Astrocyte (in vitro differentiated cells and primary cell): ENCODE measurements around the gene TMEM161B. TPM values are rescaled to one million over a fixed set of nuclear protein-coding genes. Genes with fewer than 3 reads are reported as not detected.
"Not testable (repeated sequence)": the region's sequence is repeated elsewhere in the genome, so short reads cannot be mapped to it uniquely, and the experiment has no call there.

ENCODE experiments used
- DNase-seq: peaks from one replicate; pipeline ENCODE4 v3.0.0-alpha.2; 2010; ENCODE audit warnings: low read depth
- FAIRE-seq: peaks from 2 replicates; lab custom pipeline; 2011; peaks lifted over from hg19 to GRCh38; lab: Jason Lieb, UNC
- H2AFZ ChIP-seq: 2 replicates; pipeline ENCODE4 v1.6.0; 2012; ENCODE audit warnings: low read depth, low read length, inconsistent platforms
- H3K27ac ChIP-seq: 2 replicates; pipeline ENCODE4 v1.5.1; 2011; ENCODE audit warnings: low read depth, low read length, inconsistent platforms
- H3K27me3 ChIP-seq: 2 replicates; pipeline ENCODE4 v1.6.0; 2011; ENCODE audit warnings: low read length, inconsistent platforms; ENCODE audit not compliant: insufficient read depth
- H3K36me3 ChIP-seq: 2 replicates; pipeline ENCODE4 v1.5.1; 2011; ENCODE audit warnings: low read length, inconsistent platforms; ENCODE audit not compliant: insufficient read depth
- H3K4me1 ChIP-seq: 2 replicates; pipeline ENCODE4 v1.5.1; 2011; ENCODE audit warnings: low read length, inconsistent platforms; ENCODE audit not compliant: insufficient read depth
- H3K4me2 ChIP-seq: 2 replicates; pipeline ENCODE4 v1.6.0; 2012; ENCODE audit warnings: low read length, inconsistent platforms
- H3K4me3 ChIP-seq: 2 replicates; pipeline ENCODE4 v1.5.1; 2011; ENCODE audit warnings: low read depth, mild to moderate bottlenecking, low read length, inconsistent platforms; ENCODE audit not compliant: insufficient read depth
- H3K79me2 ChIP-seq: 2 replicates; pipeline ENCODE4 v1.6.0; 2012; ENCODE audit warnings: mild to moderate bottlenecking, low read length, inconsistent platforms; ENCODE audit not compliant: insufficient read depth
- H3K9ac ChIP-seq: 2 replicates; pipeline ENCODE4 v1.6.0; 2012; ENCODE audit warnings: mild to moderate bottlenecking, low read length, inconsistent platforms
- H3K9me3 ChIP-seq: 2 replicates; pipeline ENCODE4 v1.5.1; 2012; ENCODE audit warnings: low read depth, mild to moderate bottlenecking, low read length, inconsistent platforms; ENCODE audit not compliant: insufficient read depth
- H4K20me1 ChIP-seq: 2 replicates; pipeline ENCODE4 v1.6.0; 2012; ENCODE audit warnings: low read length, inconsistent platforms; ENCODE audit not compliant: insufficient read depth
- H3K27ac Mint-ChIP-seq: one replicate; pipeline ENCODE4 v1.8.0; 2021; ENCODE audit warnings: mild to moderate bottlenecking, mixed read lengths; ENCODE audit not compliant: unreplicated experiment
- H3K27me3 Mint-ChIP-seq: one replicate; pipeline ENCODE4 v1.8.0; 2021; ENCODE audit warnings: low read depth, mixed read lengths; ENCODE audit not compliant: unreplicated experiment
- H3K36me3 Mint-ChIP-seq: one replicate; pipeline ENCODE4 v1.8.0; 2021; ENCODE audit warnings: low read depth, mixed read lengths; ENCODE audit not compliant: unreplicated experiment
- H3K4me1 Mint-ChIP-seq: one replicate; pipeline ENCODE4 v1.8.0; 2021; ENCODE audit warnings: low read depth, mixed read lengths; ENCODE audit not compliant: unreplicated experiment
- H3K4me3 Mint-ChIP-seq: one replicate; pipeline ENCODE4 v1.8.0; 2021; ENCODE audit warnings: mild to moderate bottlenecking, moderate library complexity, mixed read lengths; ENCODE audit not compliant: unreplicated experiment
- H3K9me3 Mint-ChIP-seq: one replicate; pipeline ENCODE4 v1.8.0; 2021; ENCODE audit warnings: mild to moderate bottlenecking, mixed read lengths; ENCODE audit not compliant: unreplicated experiment
- CTCF ChIP-seq: IDR thresholded peaks from 2 replicates; pipeline ENCODE4 v1.5.1; 2011; ENCODE audit warnings: low read depth, mild to moderate bottlenecking, inconsistent platforms, low read length, moderate library complexity; ENCODE audit not compliant: insufficient read depth
- EZH2 ChIP-seq: IDR thresholded peaks from 2 replicates; pipeline ENCODE4 v1.6.1; 2012; ENCODE audit warnings: mild to moderate bottlenecking, low read length, inconsistent platforms; ENCODE audit not compliant: insufficient read depth
- total RNA-seq: library from RNA; stranded (reverse); gene quantifications from 2 replicates; pipeline ENCODE4 v1.2.1, GENCODE V29; 2021

Gene TMEM161B
- total RNA-seq, 1 donor from 2014 or later: 10.8 TPM

- H3K9me3 ChIP-seq: peaks cover 8% of the 10 kb centered on the region
- no peaks in the 10 kb centered on the region for H3K79me2 ChIP-seq
- Mint-ChIP-seq H3K27me3 (no peaks in the 10 kb centered on the region), H3K9me3 (peaks cover 22% of the 10 kb centered on the region), H3K4me3 (no peak overlapping the region), H3K4me1 (no peaks in the 10 kb centered on the region), H3K27ac (no peak overlapping the region), H3K36me3 (peaks cover 21% of the 10 kb centered on the region)
- no peaks in the 10 kb centered on the region for H4K20me1 ChIP-seq
- DNase-seq (peak; percentile 4), FAIRE-seq (no peak)
- TF ChIP-seq CTCF: no peak
- no peak for TF ChIP-seq EZH2
- H2AFZ ChIP-seq: no peak overlapping the region
- no peak overlapping the region for H3K4me3 ChIP-seq
- no peaks in the 10 kb centered on the region for H3K27me3 ChIP-seq
- no peaks in the 10 kb centered on the region for H3K4me1 ChIP-seq
- no peak overlapping the region for H3K9ac ChIP-seq
- no peak overlapping the region for H3K4me2 ChIP-seq
- no peak overlapping the region for H3K27ac ChIP-seq
- no peaks in the 10 kb centered on the region for H3K36me3 ChIP-seq
Observed at GRCh38 chr5:88188458-88189132, 80.0 kb downstream of the TMEM161B start.

- no peak for DNase-seq
- no peaks in the 10 kb centered on the region for H3K9me3 ChIP-seq
- no peak for TF ChIP-seq EZH2
- no peak for TF ChIP-seq CTCF
- H4K20me1 ChIP-seq: no peaks in the 10 kb centered on the region
- no peak overlapping the region for H3K9ac ChIP-seq
- no peaks in the 10 kb centered on the region for H3K27me3 ChIP-seq
- no peaks in the 10 kb centered on the region for H3K79me2 ChIP-seq
- H3K4me2 ChIP-seq: no peak overlapping the region
- Mint-ChIP-seq H3K4me3 (no peak overlapping the region), H3K27me3 (no peaks in the 10 kb centered on the region), H3K4me1 (no peaks in the 10 kb centered on the region), H3K36me3 (peaks cover 2% of the 10 kb centered on the region), H3K27ac (no peak overlapping the region), H3K9me3 (peaks cover 6% of the 10 kb centered on the region)
- no peaks in the 10 kb centered on the region for H3K4me1 ChIP-seq
- H3K4me3 ChIP-seq: no peak overlapping the region
- no peak overlapping the region for H2AFZ ChIP-seq
- no peak for FAIRE-seq
- H3K27ac ChIP-seq: no peak overlapping the region
- H3K36me3 ChIP-seq: peaks cover 3% of the 10 kb centered on the region
Observed at GRCh38 chr5:88183255-88183654, 85.4 kb downstream of the TMEM161B start.

DNA sequence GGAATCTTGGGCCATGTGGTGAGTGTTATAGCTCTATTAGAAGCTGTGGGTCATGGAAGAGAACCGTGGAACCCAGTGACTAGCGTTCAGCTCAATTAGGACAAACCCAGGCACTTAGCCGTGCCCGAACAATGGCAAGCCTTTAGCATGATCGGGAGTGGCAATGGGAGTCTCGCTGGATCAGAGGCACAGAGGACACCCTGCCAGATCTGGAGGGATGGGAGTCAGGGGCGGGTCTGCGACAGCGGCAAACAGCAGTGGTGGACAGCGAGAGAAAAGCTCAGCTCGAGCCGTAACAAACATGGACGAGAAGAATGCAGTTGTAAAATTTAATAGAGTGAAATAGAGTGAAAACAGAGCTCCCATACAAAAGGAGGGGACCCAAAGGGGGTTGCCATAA is 91.2 kb downstream of the TMEM161B start:
- not testable (repeated sequence) for H3K4me1 ChIP-seq, H3K79me2 ChIP-seq, FAIRE-seq, H3K9me3 ChIP-seq, DNase-seq, H3K27ac ChIP-seq, H3K4me3 ChIP-seq, H3K36me3 Mint-ChIP-seq, H3K27me3 Mint-ChIP-seq, H2AFZ ChIP-seq, H3K4me2 ChIP-seq, H3K4me1 Mint-ChIP-seq, H3K9ac ChIP-seq, H3K27me3 ChIP-seq, H3K27ac Mint-ChIP-seq, H3K36me3 ChIP-seq, H4K20me1 ChIP-seq, H3K9me3 Mint-ChIP-seq, H3K4me3 Mint-ChIP-seq
